Fibroblast of the aortic adventitia (primary cell): ENCODE results near the gene DLGAP1. TPM values are rescaled to one million over a fixed set of nuclear protein-coding genes. Genes with fewer than 3 reads are reported as not detected.

Source experiments
- DNase-seq: peaks from one replicate; pipeline ENCODE4 v3.0.0-alpha.2; 2010; ENCODE audit warnings: low read depth
- H3K4me3 ChIP-seq: 2 replicates; pipeline ENCODE4 v1.5.1; 2011; ENCODE audit warnings: low read depth, mild to moderate bottlenecking, control low read depth, low read length, moderate library complexity
- CTCF ChIP-seq: IDR thresholded peaks from 2 replicates; pipeline ENCODE4 v1.5.1; 2011; ENCODE audit warnings: mild to moderate bottlenecking, low read length, control low read depth, inconsistent platforms; ENCODE audit not compliant: insufficient read depth
- total RNA-seq: library from RNA; depleted of rRNA; stranded (reverse); fragments of >200 nt; gene quantifications from 2 replicates; pipeline ENCODE4 v1.2.3, GENCODE V29; 2012; ENCODE audit warnings: low replicate concordance

The DLGAP1 gene
- total RNA-seq, 1 donor: 1.4 TPM

DNA sequence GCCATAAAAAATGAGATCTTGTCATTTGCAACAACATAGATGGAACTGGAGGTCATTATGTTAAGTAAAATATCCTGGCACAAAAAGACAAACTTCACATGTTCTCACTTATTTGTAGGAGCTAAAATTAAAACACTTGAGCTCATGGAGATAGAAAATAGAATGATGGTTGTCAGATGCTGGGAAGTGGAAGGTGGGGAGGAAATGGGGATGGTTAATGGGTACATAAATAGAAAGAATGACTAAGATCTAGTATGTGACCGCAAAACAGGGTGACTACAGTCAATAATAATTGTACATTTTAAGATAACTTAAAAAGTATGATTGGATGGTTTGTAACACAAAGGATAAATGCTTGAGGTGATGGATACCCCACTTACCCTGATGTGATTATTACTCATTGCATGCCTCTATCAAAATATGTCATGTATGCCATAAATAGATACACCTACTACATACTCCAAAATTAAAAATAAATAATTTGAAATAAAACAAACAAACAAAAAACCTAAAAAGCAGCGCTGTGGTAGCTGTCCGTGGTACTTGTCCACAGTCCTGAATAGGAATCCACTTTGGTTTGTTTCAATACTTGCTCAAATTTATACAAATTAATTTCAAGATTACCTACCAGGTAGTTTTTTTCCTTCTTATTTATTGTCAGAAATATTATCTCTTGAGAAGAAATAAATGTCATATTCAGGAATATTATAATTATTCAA is 224.5 kb downstream of the DLGAP1 start:
- no peak for DNase-seq
- TF ChIP-seq CTCF: no peak
- H3K4me3 ChIP-seq: no peak overlapping the region

DNA sequence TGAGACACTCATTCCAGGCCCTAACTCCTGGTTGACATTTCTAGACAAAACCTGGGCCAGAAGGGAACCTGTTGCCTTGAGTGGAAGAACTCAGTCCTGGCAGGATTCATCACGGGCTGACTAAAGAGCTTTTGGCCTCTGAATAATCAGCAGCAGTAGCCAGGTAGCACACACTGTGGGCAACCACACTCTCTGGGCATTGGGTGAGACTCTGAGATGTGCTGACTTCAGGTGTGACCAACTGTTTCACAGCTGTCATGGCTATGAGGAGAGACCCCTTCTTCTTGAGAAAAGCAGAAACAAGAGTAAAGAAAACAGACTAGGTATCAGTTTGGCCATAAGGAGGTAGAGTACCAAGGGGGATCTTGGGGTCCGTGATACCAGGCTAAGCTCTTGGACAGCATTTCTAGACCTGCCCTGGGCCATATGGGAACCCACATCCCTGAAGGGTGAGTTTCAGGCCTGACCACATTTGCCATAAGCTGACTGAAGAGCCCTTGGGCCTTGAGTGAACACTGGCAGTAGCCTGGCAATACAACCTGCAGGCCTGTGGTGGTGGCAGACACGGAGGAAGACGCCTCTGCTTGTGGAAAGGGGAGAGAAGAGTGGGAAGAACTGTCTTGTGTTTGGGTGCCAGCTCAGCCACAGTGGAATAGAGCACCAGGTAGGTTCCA is 230.9 kb downstream of the DLGAP1 start:
- no peak overlapping the region for H3K4me3 ChIP-seq
- TF ChIP-seq CTCF: no peak
- no peak for DNase-seq

- DNase-seq: no peak
- TF ChIP-seq CTCF: no peak
- no peak overlapping the region for H3K4me3 ChIP-seq
Observed at GRCh38 chr18:4211111-4211837, 243.8 kb downstream of the DLGAP1 start.

- TF ChIP-seq CTCF: no peak
- no peak overlapping the region for H3K4me3 ChIP-seq
- no peak for DNase-seq
Observed at GRCh38 chr18:4208366-4208765, 246.7 kb downstream of the DLGAP1 start.

DNA sequence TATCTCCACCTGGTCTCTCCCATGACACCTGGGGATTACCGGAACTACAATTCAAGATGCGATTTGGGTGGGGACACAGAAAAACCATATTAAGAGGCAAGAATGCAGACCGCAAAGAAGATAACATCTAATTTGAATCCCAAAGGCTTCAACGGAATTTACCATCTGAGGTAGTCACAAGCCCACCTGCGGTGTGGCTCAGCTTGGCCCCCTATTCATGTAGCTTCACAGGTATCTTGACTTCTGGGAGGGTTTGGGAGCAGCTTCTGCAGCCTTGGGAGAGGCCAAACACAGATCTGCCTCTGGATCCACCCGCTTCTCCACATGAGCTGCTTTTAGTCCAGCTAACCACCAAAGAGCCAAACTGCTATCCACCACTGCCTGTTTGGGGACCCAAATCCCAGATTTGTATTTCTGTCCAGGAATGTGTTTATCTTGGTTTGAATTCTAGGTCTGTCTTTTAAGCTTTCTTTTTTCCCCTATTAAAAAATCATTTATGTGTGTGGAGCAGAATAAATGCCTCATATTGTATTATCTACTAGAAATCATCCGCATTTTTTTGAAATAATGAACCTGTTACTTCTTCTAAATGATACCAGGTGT is 247.6 kb downstream of the DLGAP1 start:
- TF ChIP-seq CTCF: no peak

GRCh38 chr18:4204438-4204720 is 250.7 kb downstream of the DLGAP1 start:
- H3K4me3 ChIP-seq: no peak overlapping the region
- no peak for DNase-seq
- TF ChIP-seq CTCF: no peak

More for the DNA sequence above, 247.6 kb downstream of the DLGAP1 start:
- DNase-seq: no peak
- no peak overlapping the region for H3K4me3 ChIP-seq
